Liver (tissue), 3 donors: ENCODE measurements around the gene CPA1.

Experiments
- EGR1 ChIP-seq, 2 donors: IDR thresholded peaks; 2 replicates each; pipeline ENCODE4 v1.6.1; 2016 to 2018; ENCODE audit warnings: antibody characterized with exemption in 2 of 2, low read depth in 2 of 2
- GABPA ChIP-seq, 2 donors: IDR thresholded peaks in 1 of 2; conservative IDR thresholded peaks in 1 of 2; 2 replicates each; pipeline ENCODE4 v1.6.1; 2016; ENCODE audit warnings: antibody characterized with exemption in 2 of 2, mild to moderate bottlenecking in 1 of 2, moderate library complexity in 1 of 2
- HNF4A ChIP-seq, 2 donors: conservative IDR thresholded peaks; 2 replicates each; pipeline ENCODE4 v1.6.1; 2016; ENCODE audit warnings: antibody characterized with exemption in 2 of 2, mild to moderate bottlenecking in 2 of 2
- RAD21 ChIP-seq, 2 donors: IDR thresholded peaks; 2 replicates each; pipeline ENCODE4 v1.6.1; 2016; ENCODE audit warnings: antibody characterized with exemption in 2 of 2, mild to moderate bottlenecking in 2 of 2
- RXRA ChIP-seq, 2 donors: IDR thresholded peaks; 2 replicates each; pipeline ENCODE4 v1.6.1; 2017 to 2018; ENCODE audit warnings: antibody characterized with exemption in 2 of 2, mild to moderate bottlenecking in 1 of 2
- SP1 ChIP-seq: IDR thresholded peaks from 2 replicates; pipeline ENCODE4 v1.6.1; 2018; ENCODE audit warnings: antibody characterized with exemption, mild to moderate bottlenecking
- TAF1 ChIP-seq: conservative IDR thresholded peaks from 2 replicates; pipeline ENCODE4 v1.6.1; 2016; ENCODE audit warnings: antibody characterized with exemption, mild to moderate bottlenecking
- YY1 ChIP-seq: IDR thresholded peaks from 2 replicates; pipeline ENCODE4 v1.6.1; 2016; ENCODE audit warnings: antibody characterized with exemption, mild to moderate bottlenecking
- TF ChIP-seq, protein P1 (sequence below): IDR thresholded peaks from 2 replicates; pipeline ENCODE4 v1.6.1; 2016; ENCODE audit warnings: antibody characterized with exemption, mild to moderate bottlenecking
- TF ChIP-seq, protein P2 (sequence below): fragments of 150-350 bp; IDR thresholded peaks from 2 replicates; pipeline ENCODE4 v1.5.1; 2017; ENCODE audit warnings: improper control_type of control experiment, low read depth, low read length; ENCODE audit not compliant: missing input control
- TF ChIP-seq, protein P3 (sequence below): IDR thresholded peaks from 2 replicates; pipeline ENCODE4 v1.6.1; 2016; ENCODE audit warnings: antibody characterized with exemption
- TF ChIP-seq, protein P4 (sequence below): IDR thresholded peaks from 2 replicates; pipeline ENCODE4 v1.6.1; 2016; ENCODE audit warnings: antibody characterized with exemption
- TF ChIP-seq, protein P5 (sequence below): IDR thresholded peaks from 2 replicates; pipeline ENCODE4 v1.6.1; 2016; ENCODE audit warnings: antibody characterized with exemption
- donor health status: healthy.
- donor health status: healthy.

DNA sequence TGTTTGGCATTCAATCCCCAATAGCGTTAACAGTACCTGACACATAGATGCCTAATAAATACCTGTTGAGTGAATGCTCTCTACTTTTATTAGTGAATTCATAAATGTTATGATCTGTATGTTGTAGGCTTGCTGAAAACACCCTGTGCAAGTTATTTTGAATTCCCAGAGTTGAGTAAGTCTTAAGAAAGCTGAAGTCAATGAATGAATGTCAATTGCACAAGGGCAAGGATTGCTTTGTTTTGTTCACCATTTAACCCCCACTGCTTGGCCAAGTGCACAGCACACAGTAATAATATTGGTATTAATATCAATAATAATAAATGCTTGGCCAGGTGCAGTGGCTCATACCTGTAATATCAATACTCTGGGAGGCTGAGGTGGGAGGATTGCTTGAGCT, 10.2 kb downstream of the CPA1 start:
- TF ChIP-seq, protein P1, sequence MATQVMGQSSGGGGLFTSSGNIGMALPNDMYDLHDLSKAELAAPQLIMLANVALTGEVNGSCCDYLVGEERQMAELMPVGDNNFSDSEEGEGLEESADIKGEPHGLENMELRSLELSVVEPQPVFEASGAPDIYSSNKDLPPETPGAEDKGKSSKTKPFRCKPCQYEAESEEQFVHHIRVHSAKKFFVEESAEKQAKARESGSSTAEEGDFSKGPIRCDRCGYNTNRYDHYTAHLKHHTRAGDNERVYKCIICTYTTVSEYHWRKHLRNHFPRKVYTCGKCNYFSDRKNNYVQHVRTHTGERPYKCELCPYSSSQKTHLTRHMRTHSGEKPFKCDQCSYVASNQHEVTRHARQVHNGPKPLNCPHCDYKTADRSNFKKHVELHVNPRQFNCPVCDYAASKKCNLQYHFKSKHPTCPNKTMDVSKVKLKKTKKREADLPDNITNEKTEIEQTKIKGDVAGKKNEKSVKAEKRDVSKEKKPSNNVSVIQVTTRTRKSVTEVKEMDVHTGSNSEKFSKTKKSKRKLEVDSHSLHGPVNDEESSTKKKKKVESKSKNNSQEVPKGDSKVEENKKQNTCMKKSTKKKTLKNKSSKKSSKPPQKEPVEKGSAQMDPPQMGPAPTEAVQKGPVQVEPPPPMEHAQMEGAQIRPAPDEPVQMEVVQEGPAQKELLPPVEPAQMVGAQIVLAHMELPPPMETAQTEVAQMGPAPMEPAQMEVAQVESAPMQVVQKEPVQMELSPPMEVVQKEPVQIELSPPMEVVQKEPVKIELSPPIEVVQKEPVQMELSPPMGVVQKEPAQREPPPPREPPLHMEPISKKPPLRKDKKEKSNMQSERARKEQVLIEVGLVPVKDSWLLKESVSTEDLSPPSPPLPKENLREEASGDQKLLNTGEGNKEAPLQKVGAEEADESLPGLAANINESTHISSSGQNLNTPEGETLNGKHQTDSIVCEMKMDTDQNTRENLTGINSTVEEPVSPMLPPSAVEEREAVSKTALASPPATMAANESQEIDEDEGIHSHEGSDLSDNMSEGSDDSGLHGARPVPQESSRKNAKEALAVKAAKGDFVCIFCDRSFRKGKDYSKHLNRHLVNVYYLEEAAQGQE: no peak
- TF ChIP-seq, protein P2, sequence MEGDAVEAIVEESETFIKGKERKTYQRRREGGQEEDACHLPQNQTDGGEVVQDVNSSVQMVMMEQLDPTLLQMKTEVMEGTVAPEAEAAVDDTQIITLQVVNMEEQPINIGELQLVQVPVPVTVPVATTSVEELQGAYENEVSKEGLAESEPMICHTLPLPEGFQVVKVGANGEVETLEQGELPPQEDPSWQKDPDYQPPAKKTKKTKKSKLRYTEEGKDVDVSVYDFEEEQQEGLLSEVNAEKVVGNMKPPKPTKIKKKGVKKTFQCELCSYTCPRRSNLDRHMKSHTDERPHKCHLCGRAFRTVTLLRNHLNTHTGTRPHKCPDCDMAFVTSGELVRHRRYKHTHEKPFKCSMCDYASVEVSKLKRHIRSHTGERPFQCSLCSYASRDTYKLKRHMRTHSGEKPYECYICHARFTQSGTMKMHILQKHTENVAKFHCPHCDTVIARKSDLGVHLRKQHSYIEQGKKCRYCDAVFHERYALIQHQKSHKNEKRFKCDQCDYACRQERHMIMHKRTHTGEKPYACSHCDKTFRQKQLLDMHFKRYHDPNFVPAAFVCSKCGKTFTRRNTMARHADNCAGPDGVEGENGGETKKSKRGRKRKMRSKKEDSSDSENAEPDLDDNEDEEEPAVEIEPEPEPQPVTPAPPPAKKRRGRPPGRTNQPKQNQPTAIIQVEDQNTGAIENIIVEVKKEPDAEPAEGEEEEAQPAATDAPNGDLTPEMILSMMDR: no peak
- TF ChIP-seq RXRA (IDR thresholded peaks at IDR 0.05) (no peak), GABPA (IDR thresholded peaks at IDR 0.05 in 1 of 2, conservative IDR thresholded peaks at IDR 0.05 in 1 of 2) (no peak), SP1 (no peak), YY1 (no peak), HNF4A (conservative IDR thresholded peaks at IDR 0.05) (no peak), TAF1 (no peak), EGR1 (IDR thresholded peaks at IDR 0.05; ENCODE audit: low read depth in 2 of 2) (no peak), RAD21 (IDR thresholded peaks at IDR 0.05) (no peak)
- TF ChIP-seq, protein P3, sequence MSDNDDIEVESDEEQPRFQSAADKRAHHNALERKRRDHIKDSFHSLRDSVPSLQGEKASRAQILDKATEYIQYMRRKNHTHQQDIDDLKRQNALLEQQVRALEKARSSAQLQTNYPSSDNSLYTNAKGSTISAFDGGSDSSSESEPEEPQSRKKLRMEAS: no peak
- TF ChIP-seq, protein P4, sequence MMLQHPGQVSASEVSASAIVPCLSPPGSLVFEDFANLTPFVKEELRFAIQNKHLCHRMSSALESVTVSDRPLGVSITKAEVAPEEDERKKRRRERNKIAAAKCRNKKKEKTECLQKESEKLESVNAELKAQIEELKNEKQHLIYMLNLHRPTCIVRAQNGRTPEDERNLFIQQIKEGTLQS: no peak
- TF ChIP-seq, protein P5, sequence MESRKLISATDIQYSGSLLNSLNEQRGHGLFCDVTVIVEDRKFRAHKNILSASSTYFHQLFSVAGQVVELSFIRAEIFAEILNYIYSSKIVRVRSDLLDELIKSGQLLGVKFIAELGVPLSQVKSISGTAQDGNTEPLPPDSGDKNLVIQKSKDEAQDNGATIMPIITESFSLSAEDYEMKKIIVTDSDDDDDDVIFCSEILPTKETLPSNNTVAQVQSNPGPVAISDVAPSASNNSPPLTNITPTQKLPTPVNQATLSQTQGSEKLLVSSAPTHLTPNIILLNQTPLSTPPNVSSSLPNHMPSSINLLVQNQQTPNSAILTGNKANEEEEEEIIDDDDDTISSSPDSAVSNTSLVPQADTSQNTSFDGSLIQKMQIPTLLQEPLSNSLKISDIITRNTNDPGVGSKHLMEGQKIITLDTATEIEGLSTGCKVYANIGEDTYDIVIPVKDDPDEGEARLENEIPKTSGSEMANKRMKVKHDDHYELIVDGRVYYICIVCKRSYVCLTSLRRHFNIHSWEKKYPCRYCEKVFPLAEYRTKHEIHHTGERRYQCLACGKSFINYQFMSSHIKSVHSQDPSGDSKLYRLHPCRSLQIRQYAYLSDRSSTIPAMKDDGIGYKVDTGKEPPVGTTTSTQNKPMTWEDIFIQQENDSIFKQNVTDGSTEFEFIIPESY: no peak
